IPS-11a (cell line): ENCODE data around the gene TRPV6.

Experiments used
- H3K4me3 ChIP-seq: one replicate; pipeline ENCODE4 v1.5.1; 2013; ENCODE audit warnings: low read depth, low read length, control low read depth

Gene TRPV6

GRCh38 chr7:142870566-142871259, 14.8 kb downstream of the TRPV6 start:
- H3K4me3 ChIP-seq = no peak overlapping the region

- H3K4me3 ChIP-seq = no peak overlapping the region
These were observed 15.4 kb downstream of the TRPV6 start for GRCh38 chr7:142870147-142870559.

GRCh38 chr7:142869434-142869833, 16.1 kb downstream of the TRPV6 start:
- H3K4me3 ChIP-seq = no peak overlapping the region

- no peak overlapping the region for H3K4me3 ChIP-seq
These were observed 16.5 kb downstream of the TRPV6 start for GRCh38 chr7:142868986-142869415.

- no peak overlapping the region for H3K4me3 ChIP-seq
These were observed 17.2 kb downstream of the TRPV6 start for GRCh38 chr7:142868188-142868985.

- no peak overlapping the region for H3K4me3 ChIP-seq
These were observed 18.0 kb downstream of the TRPV6 start for GRCh38 chr7:142867398-142868187.

- no peak overlapping the region for H3K4me3 ChIP-seq
These were observed 18.5 kb downstream of the TRPV6 start for GRCh38 chr7:142867097-142867378.

GRCh38 chr7:142866361-142867096, 19.0 kb downstream of the TRPV6 start:
- H3K4me3 ChIP-seq = no peak overlapping the region

GRCh38 chr7:142865766-142866165, 19.8 kb downstream of the TRPV6 start:
- no peak overlapping the region for H3K4me3 ChIP-seq

GRCh38 chr7:142864980-142865747, 20.4 kb downstream of the TRPV6 start:
- no peak overlapping the region for H3K4me3 ChIP-seq

GRCh38 chr7:142863891-142864685, 21.5 kb downstream of the TRPV6 start:
- no peak overlapping the region for H3K4me3 ChIP-seq

- H3K4me3 ChIP-seq = no peak overlapping the region
These were observed 22.7 kb downstream of the TRPV6 start for GRCh38 chr7:142862786-142863400.

- H3K4me3 ChIP-seq = no peak overlapping the region
These were observed 23.2 kb downstream of the TRPV6 start for GRCh38 chr7:142862351-142862750.

GRCh38 chr7:142860968-142861367, 24.6 kb downstream of the TRPV6 start:
- H3K4me3 ChIP-seq = no peak overlapping the region

- no peak overlapping the region for H3K4me3 ChIP-seq
These were observed 25.7 kb downstream of the TRPV6 start for GRCh38 chr7:142859829-142860228.

- no peak overlapping the region for H3K4me3 ChIP-seq
These were observed 26.1 kb downstream of the TRPV6 start for GRCh38 chr7:142859411-142859810.

GRCh38 chr7:142857625-142858024, 27.9 kb downstream of the TRPV6 start:
- H3K4me3 ChIP-seq = no peak overlapping the region

- H3K4me3 ChIP-seq = no peak overlapping the region
These were observed 28.8 kb downstream of the TRPV6 start for GRCh38 chr7:142856565-142857245.
